Fibroblast of peridontal ligament (primary cell): ENCODE measurements around the gene PGAM4.
"Not testable (repeated sequence)": the region's sequence is repeated elsewhere in the genome, so short reads cannot be mapped to it uniquely, and the experiment has no call there.

Experiments
- DNase-seq: peaks from one replicate; pipeline ENCODE4 v3.0.0-alpha.2; 2010; ENCODE audit errors: extremely low read depth

The PGAM4 gene

GRCh38 chrX:77969538-77969937, at the start of gene PGAM4:
Gene PGAM4, minus strand, starts transcription at chrX:77969638. Its CDS starts 0 bp downstream, at chrX:77969638.
- no peak for DNase-seq

GRCh38 chrX:78011846-78012245, 42.4 kb upstream of the PGAM4 start:
- peak; percentile 2 for DNase-seq

GRCh38 chrX:77979870-77980269, 10.4 kb upstream of the PGAM4 start:
- DNase-seq, result no peak

- DNase-seq, result no peak
These were observed 8.1 kb upstream of the PGAM4 start for GRCh38 chrX:77977518-77977917.

GRCh38 chrX:77977095-77977494, 7.7 kb upstream of the PGAM4 start:
- no peak for DNase-seq

GRCh38 chrX:77975755-77976154, 6.3 kb upstream of the PGAM4 start:
- DNase-seq, result peak; percentile 20

GRCh38 chrX:77967631-77968030, 1.8 kb downstream of the PGAM4 start:
- DNase-seq, result no peak

- no peak for DNase-seq
These were observed 3.1 kb downstream of the PGAM4 start for GRCh38 chrX:77966361-77966760.

- no peak for DNase-seq
These were observed 7.2 kb downstream of the PGAM4 start for GRCh38 chrX:77962068-77962902.

- DNase-seq, result no peak
These were observed 8.4 kb downstream of the PGAM4 start for GRCh38 chrX:77961063-77961462.

- DNase-seq, result no peak
These were observed 8.9 kb downstream of the PGAM4 start for GRCh38 chrX:77960567-77960966.

GRCh38 chrX:77953708-77954107, 15.7 kb downstream of the PGAM4 start:
- no peak for DNase-seq

- DNase-seq, result no peak
These were observed 16.1 kb downstream of the PGAM4 start for GRCh38 chrX:77953302-77953701.

GRCh38 chrX:77952173-77952572, 17.3 kb downstream of the PGAM4 start:
- DNase-seq, result no peak

- DNase-seq, result peak; percentile 4
These were observed 19.6 kb downstream of the PGAM4 start for GRCh38 chrX:77949840-77950239.

- no peak for DNase-seq
These were observed 22.9 kb downstream of the PGAM4 start for GRCh38 chrX:77946571-77946970.

GRCh38 chrX:77945910-77946545, 23.4 kb downstream of the PGAM4 start:
- DNase-seq, result no peak

GRCh38 chrX:77945031-77945430, 24.4 kb downstream of the PGAM4 start:
- not testable (repeated sequence) for DNase-seq

GRCh38 chrX:77938083-77938680, 31.3 kb downstream of the PGAM4 start:
- DNase-seq, result no peak

- peak; percentile 34 for DNase-seq
These were observed 32.1 kb downstream of the PGAM4 start for GRCh38 chrX:77937291-77937690.

- DNase-seq, result peak; percentile 10
These were observed 33.1 kb downstream of the PGAM4 start for GRCh38 chrX:77936299-77936698.

- no peak for DNase-seq
These were observed 33.6 kb downstream of the PGAM4 start for GRCh38 chrX:77935886-77936285.

GRCh38 chrX:77930581-77930980, 38.9 kb downstream of the PGAM4 start:
- DNase-seq, result no peak
